COR-L47 (cell line): ENCODE data around the gene RASGRP2.

Experiments
- DNase-seq: peaks from one replicate; lab custom pipeline; 2025; lab: John Stamatoyannopoulos, UW

Gene RASGRP2

GRCh38 chr11:64739871-64740270 lies 4.1 kb downstream of the RASGRP2 start:
- DNase-seq, result no peak

- no peak for DNase-seq
Measured at GRCh38 chr11:64736654-64737053, 7.3 kb downstream of the RASGRP2 start.

GRCh38 chr11:64735725-64736259 lies 8.2 kb downstream of the RASGRP2 start:
- no peak for DNase-seq

- no peak for DNase-seq
Measured at GRCh38 chr11:64734811-64735724, 8.9 kb downstream of the RASGRP2 start.

DNA sequence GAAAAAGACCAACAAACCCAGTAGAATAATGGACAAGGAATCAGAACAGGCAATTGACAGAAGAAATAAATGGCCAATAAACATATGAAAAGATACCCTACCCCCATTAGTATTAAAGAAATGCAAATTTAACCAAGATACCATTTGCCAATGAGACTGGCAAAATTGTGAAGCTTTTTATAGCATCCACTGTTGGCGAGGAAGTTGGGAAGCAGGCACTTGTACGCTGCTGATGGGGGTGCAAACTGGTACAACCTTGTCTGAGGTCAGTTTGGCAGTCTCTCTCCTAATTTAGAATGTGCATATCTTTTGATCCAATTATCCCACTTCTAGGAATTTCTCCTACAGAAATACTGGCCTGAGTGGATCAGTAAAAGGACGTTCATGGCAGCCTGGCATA lies 12.3 kb downstream of the RASGRP2 start:
- no peak for DNase-seq

GRCh38 chr11:64729851-64730382 lies 14.0 kb downstream of the RASGRP2 start:
- no peak for DNase-seq

DNA sequence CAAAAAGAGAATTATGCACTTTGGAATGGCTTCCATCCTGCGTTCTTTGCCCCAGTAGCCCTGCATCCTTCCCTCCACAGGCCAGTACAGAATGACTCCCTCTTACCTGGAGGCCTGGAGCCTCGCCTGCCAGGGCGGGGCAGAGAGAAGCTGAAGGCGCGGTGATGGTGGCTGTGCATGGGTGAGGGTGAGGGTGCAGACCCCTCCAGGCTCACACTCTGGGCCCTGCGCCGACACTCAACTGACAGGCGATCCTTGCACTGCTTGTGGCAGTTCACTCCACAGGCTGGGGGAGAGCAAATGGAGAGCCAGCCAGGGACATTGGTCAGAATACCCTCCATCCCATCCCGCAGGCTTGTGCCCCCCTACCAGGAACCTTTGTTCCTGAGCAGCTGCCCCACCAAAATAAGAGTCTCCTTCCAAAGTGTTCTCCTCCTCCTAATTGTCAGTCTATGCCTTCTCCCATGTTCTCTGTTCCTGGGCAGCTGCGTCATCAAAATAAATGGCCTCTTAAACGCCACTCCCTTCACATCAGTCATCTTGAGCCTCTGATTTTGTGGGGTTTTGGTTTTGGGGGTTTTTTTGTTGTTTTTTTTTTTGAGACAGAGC lies 15.1 kb downstream of the RASGRP2 start:
- no peak for DNase-seq

DNA sequence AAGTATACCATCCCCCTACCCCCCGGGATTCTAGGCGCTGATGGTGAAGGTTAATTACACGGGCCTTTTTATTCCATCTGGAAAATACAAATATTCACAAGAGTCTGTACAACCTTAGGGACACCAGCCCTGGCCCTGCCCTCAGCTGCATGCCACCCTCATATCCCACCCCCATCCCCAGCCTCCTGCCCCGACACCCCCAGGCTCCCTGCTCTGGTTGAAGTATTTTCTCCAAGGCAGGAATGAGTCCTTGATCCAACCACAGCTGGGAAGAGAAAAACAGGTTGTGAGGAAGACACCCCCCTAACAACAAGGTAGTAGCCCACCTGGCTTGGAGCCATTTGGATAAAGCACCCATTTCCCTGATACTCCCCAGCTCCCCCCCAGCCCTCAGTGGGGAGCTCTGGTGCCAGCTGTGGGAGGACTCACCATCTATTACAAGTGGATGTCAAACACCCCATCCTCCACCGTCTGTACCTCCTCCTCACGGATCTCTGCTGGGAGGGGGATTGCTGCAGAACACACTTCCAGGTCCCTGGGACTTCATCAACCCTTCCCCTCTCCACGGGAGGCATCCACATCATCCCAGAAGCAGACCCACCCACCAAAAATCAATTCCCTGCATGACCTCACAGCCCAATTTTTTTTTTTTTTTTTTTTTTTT lies 16.9 kb downstream of the RASGRP2 start:
- no peak for DNase-seq

- DNase-seq, result no peak
Measured at GRCh38 chr11:64726211-64726641, 17.7 kb downstream of the RASGRP2 start.

GRCh38 chr11:64724863-64725532 lies 18.9 kb downstream of the RASGRP2 start:
- no peak for DNase-seq

GRCh38 chr11:64723907-64724862 lies 19.8 kb downstream of the RASGRP2 start:
- DNase-seq, result no peak

GRCh38 chr11:64723117-64723906 lies 20.6 kb downstream of the RASGRP2 start, which contains the start of gene NRXN2:
NRXN2 (minus strand) TSS chr11:64723197; CDS start chr11:64713699, 9,498 bp downstream.
- peak; percentile 82 for DNase-seq

DNA sequence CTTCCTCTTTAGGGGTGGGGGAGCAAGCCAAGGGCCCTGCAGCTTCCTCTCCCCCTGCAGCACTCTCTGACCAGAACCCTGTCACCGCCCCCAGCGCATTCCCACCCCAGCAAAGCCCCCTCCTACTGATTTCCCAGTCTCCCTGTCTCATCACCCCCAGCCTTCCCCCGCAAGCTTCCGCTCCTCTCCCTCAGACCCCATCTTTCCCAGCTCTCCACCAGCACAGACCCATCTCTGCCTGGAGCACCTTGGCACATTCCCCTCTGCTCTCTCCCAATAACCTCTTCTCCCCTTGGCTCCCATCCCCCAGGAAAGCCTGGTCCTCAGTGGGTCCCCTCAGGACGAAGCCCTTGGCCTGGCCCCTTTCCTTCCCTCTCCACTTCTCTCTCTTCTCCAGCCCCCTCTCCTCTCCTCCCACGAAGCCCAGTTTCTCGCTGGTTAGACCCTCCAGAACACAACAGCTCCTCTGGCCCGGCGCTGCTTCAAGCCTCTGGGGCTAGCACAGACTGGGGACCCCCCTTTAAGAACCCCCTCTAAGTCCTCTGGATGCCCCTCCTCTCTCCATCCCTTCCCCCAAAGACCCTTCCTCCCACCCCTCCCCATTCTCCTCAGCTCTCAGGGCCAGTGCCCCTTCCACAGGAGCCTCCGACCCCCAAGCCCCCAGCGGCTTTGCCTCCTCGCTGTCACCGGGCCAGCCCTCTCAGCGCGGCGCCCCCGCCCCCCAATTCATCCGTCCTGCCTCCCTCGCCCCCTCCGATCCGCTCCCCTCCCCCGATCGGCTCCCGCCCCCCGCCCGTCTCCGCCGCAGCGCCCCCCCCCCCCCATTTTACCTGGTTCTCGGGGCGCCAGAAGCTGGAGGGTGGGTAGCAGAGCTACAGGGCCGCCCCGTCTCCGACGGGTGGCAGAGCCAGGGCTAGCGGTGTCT lies 21.5 kb downstream of the RASGRP2 start:
- no peak for DNase-seq

GRCh38 chr11:64721359-64721699 lies 22.6 kb downstream of the RASGRP2 start:
- no peak for DNase-seq

GRCh38 chr11:64720640-64721358 lies 23.1 kb downstream of the RASGRP2 start:
- peak; percentile 37 for DNase-seq

- no peak for DNase-seq
Measured at GRCh38 chr11:64720167-64720566, 23.8 kb downstream of the RASGRP2 start.

DNA sequence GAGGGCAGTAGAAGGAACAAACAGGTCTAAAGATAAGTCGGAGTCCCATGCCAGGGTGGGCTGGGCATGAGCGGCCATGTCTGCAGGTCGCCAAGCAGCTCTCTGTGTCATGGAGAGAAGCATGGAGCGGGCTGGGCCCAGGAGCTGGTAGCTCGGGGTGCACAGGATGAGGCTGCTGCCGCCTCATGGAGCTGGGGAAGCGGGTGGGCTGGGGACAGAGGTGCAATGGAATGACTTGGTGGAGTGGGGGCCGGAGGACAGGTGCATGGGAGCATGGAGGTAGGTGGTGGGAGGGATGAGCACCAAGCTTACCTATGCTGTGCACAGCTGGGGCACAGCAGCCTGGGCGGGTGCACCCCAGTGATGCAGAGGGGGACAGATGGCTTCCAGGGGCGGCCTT lies 24.5 kb downstream of the RASGRP2 start:
- DNase-seq, result no peak

DNA sequence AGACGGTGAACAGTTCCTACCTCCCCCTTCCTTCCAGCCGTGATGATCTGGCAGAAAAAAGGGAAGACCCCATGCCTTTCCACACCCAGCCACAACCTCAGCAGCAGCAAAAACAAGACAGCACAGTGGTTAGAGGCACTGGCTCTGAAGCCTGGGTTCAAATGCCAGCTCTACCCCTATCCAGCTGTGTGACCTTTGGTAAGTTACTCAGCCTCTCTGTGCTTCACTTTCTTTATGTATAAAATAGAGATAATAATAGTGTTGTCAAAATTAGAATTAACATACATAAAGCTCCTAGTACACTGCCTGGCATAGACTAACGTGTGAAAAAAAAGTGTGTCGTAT lies 25.2 kb downstream of the RASGRP2 start:
- DNase-seq, result no peak
